Ishikawa (cell line): ENCODE data around the gene GAS6.

Experiments
- CEBPB ChIP-seq: IDR thresholded peaks from 2 replicates; pipeline ENCODE4 v1.6.1; 2012
- CREB1 ChIP-seq: IDR thresholded peaks from 2 replicates; pipeline ENCODE4 v1.6.1; 2012; ENCODE audit warnings: low read depth
- EGR1 ChIP-seq: IDR thresholded peaks from 2 replicates; pipeline ENCODE4 v1.6.1; 2012
- EP300 ChIP-seq: IDR thresholded peaks from 2 replicates; pipeline ENCODE4 v1.6.1; 2012; ENCODE audit warnings: borderline replicate concordance
- FOXM1 ChIP-seq: IDR thresholded peaks from 2 replicates; pipeline ENCODE4 v1.6.1; 2012; ENCODE audit warnings: low read depth, borderline replicate concordance
- NFIC ChIP-seq: IDR thresholded peaks from 2 replicates; pipeline ENCODE4 v1.6.1; 2012
- RAD21 ChIP-seq: IDR thresholded peaks from 2 replicates; pipeline ENCODE4 v1.6.1; 2012; ENCODE audit warnings: low read depth
- TAF1 ChIP-seq: IDR thresholded peaks from 2 replicates; pipeline ENCODE4 v1.6.1; 2012; ENCODE audit warnings: low read depth, mild to moderate bottlenecking
- TCF12 ChIP-seq: IDR thresholded peaks from 2 replicates; pipeline ENCODE4 v1.6.1; 2012; ENCODE audit warnings: low read depth
- TEAD4 ChIP-seq: IDR thresholded peaks from 2 replicates; pipeline ENCODE4 v1.6.1; 2012
- YY1 ChIP-seq: IDR thresholded peaks from 2 replicates; pipeline ENCODE4 v1.6.1; 2012; ENCODE audit warnings: low read depth
- ZBTB7A ChIP-seq: IDR thresholded peaks from 2 replicates; pipeline ENCODE4 v1.6.1; 2012; ENCODE audit warnings: low read depth
- TF ChIP-seq, protein P1 (sequence below): IDR thresholded peaks from 2 replicates; pipeline ENCODE4 v1.6.1; 2012; ENCODE audit warnings: low read depth, mild to moderate bottlenecking
- TF ChIP-seq, protein P2 (sequence below): IDR thresholded peaks from 2 replicates; pipeline ENCODE4 v1.6.1; 2012
- TF ChIP-seq, protein P3 (sequence below): IDR thresholded peaks from 2 replicates; pipeline ENCODE4 v1.6.1; 2012

The GAS6 gene

DNA sequence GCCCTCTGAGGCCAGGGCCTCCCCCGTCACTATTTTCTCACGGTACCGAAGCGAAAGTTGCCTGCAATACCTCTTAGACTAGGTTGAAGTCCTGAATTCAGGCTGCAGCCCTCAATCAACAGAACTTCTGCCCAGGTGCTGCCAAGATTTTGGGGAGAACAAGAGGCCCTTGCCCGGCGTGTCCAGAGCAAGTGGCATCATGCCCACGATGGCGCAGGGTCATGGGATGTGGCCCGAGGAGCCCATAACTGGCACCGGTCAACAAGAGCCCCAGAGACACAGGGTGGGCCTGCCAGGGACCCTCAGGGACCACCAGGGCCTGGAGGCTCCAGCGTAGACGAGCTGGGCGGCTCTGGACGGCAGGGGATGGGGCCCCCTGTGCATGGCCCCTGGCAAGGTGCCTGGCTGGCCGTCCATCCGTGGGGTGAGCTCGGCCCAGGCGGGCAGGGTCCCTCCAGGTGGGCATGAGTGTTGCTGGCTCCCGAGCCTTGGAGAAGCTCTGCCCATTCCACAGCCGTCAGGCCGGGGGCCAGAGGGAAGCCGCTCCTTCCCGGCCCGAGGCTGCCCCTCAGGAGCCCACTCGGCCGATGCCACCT is 45.1 kb downstream of the GAS6 start:
- TF ChIP-seq, protein P1, sequence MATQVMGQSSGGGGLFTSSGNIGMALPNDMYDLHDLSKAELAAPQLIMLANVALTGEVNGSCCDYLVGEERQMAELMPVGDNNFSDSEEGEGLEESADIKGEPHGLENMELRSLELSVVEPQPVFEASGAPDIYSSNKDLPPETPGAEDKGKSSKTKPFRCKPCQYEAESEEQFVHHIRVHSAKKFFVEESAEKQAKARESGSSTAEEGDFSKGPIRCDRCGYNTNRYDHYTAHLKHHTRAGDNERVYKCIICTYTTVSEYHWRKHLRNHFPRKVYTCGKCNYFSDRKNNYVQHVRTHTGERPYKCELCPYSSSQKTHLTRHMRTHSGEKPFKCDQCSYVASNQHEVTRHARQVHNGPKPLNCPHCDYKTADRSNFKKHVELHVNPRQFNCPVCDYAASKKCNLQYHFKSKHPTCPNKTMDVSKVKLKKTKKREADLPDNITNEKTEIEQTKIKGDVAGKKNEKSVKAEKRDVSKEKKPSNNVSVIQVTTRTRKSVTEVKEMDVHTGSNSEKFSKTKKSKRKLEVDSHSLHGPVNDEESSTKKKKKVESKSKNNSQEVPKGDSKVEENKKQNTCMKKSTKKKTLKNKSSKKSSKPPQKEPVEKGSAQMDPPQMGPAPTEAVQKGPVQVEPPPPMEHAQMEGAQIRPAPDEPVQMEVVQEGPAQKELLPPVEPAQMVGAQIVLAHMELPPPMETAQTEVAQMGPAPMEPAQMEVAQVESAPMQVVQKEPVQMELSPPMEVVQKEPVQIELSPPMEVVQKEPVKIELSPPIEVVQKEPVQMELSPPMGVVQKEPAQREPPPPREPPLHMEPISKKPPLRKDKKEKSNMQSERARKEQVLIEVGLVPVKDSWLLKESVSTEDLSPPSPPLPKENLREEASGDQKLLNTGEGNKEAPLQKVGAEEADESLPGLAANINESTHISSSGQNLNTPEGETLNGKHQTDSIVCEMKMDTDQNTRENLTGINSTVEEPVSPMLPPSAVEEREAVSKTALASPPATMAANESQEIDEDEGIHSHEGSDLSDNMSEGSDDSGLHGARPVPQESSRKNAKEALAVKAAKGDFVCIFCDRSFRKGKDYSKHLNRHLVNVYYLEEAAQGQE: no peak
- TF ChIP-seq FOXM1 (no peak), NFIC (no peak), EP300 (no peak), TAF1 (no peak), TCF12 (no peak), CEBPB (no peak)
- TF ChIP-seq, protein P2, sequence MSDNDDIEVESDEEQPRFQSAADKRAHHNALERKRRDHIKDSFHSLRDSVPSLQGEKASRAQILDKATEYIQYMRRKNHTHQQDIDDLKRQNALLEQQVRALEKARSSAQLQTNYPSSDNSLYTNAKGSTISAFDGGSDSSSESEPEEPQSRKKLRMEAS: no peak
- TF ChIP-seq, protein P3, sequence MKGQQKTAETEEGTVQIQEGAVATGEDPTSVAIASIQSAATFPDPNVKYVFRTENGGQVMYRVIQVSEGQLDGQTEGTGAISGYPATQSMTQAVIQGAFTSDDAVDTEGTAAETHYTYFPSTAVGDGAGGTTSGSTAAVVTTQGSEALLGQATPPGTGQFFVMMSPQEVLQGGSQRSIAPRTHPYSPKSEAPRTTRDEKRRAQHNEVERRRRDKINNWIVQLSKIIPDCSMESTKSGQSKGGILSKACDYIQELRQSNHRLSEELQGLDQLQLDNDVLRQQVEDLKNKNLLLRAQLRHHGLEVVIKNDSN: no peak

DNA sequence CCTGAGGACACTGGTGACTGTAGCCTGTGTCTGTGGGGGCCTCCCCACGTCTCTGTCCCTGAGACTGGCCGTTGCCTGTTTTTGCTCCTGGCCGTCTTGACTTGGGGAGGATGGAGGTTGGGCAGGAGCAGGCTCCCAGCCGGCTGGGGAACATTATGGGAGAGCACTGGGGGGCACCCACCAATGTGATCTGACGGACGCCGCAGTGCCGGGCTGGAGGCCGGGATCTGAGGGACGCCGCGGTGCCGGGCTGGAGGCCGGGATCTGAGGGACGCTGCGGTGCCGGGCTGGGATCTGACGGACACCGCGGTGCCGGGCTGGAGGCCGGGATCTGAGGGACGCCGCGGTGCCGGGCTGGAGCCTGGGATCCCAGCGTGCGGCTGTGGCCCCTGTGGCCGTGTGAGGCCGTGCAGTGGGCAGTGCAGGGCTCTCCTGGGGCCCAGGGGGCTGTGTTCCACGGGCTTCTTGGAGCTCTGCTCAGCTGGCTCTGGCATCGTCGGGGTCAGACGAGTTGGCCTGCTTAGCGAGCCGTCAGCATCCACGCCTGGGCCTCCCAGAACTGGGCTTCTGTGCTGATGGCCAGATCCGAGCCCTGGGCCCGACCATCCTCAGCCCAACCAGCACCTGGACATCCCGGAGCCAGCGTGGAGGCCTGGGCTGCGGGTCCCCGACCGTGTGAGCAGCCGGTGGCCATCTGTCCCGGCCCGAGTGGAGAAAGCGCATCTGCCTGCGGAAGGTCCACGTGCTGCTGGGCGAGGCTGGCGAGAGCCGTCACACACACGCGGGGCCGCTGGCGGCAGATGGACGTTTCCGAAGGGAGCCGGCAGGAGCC is 45.8 kb downstream of the GAS6 start:
- TF ChIP-seq CREB1: no peak
- no peak for TF ChIP-seq EP300
- no peak for TF ChIP-seq TAF1
- TF ChIP-seq, protein P3: no peak
- TF ChIP-seq TCF12: no peak
- no peak for TF ChIP-seq RAD21
- TF ChIP-seq ZBTB7A: no peak
- no peak for TF ChIP-seq YY1
- no peak for TF ChIP-seq TEAD4
- no peak for TF ChIP-seq EGR1
- TF ChIP-seq, protein P2: no peak
- no peak for TF ChIP-seq CEBPB
- no peak for TF ChIP-seq FOXM1
- no peak for TF ChIP-seq NFIC
- TF ChIP-seq, protein P1: no peak

DNA sequence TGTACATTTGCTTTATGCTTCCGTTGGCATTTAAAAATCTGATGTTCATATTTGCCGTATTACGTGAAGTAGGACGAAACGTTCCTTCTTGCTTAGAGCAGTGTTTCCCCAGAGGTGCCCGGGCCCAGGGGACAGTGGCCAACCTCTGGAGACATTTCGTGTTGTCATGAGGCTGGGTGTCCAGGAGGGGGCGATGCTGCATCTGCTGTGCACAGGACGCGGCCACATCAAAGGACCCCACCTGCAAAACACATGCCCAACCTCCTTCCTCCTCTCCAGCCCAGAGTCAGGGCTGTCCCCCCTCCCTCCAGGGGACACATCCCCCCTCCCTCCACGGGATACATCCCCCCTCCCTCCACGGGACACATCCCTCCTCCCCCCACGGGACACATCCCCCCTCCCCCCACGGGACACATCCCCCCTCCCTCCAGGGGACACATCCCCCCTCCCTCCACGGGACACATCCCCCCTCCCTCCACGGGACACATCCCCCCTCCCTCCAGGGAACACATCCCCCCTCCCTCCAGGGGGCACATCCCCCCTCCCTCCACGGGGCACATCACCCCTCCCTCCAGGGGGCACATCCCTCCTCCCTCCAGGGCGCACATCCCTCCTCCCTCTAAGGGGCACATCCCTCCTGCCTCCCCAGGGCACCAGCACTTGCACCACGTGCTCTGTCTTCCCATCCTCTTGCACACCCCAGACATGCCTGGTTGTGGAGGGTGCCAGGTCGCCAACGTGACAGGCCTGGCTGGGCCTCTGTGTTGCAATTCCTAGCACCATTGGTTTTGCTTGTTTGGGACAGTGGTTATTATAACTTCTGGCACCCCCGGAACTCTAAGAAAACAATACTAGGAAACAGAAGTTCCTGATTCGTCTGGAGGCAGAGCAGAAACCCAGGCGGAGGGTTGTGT is 46.7 kb downstream of the GAS6 start:
- TF ChIP-seq YY1 (no peak), FOXM1 (no peak), TEAD4 (no peak), CREB1 (no peak), ZBTB7A (peak; percentile 72; the same call in 1 of the 2 replicates), EGR1 (no peak), RAD21 (peak; percentile 97), NFIC (no peak), TCF12 (no peak), CEBPB (peak; percentile 74; the same call in 1 of the 2 replicates), EP300 (no peak), TAF1 (no peak)
- TF ChIP-seq, protein P1: no peak
- TF ChIP-seq, protein P3: peak; percentile 82
- TF ChIP-seq, protein P2: peak; percentile 66
